SJSA1 (cell line): ENCODE measurements around the gene TBC1D24. TPM values are rescaled to one million over a fixed set of nuclear protein-coding genes. Genes with fewer than 3 reads are reported as not detected.
"Not testable (repeated sequence)": the region's sequence is repeated elsewhere in the genome, so short reads cannot be mapped to it uniquely, and the experiment has no call there.

Source experiments
- DNase-seq, 2 experiments: peaks; one replicate each; pipeline ENCODE4 v3.0.0-alpha.2; 2015 to 2020; ENCODE audit warnings: low spot score in 2 of 2, low read depth in 1 of 2
- H3K27ac ChIP-seq: fragments of 250-450 bp; sonication (Bioruptor Pico); 2 replicates; pipeline ENCODE4 v1.5.1; 2020; ENCODE audit warnings: mild to moderate bottlenecking, moderate library complexity
- H3K27me3 ChIP-seq: fragments of 250-450 bp; sonication (Bioruptor Pico); replicated peaks from 2 replicates; pipeline ENCODE4 v1.5.1; 2020; ENCODE audit warnings: mild to moderate bottlenecking, moderate library complexity
- H3K36me3 ChIP-seq: fragments of 250-450 bp; sonication (Bioruptor Pico); 2 replicates; pipeline ENCODE4 v1.5.1; 2020; ENCODE audit warnings: mild to moderate bottlenecking
- H3K4me1 ChIP-seq: fragments of 250-450 bp; sonication (Bioruptor Pico); replicated peaks from 2 replicates; pipeline ENCODE4 v1.6.1; 2021; ENCODE audit warnings: mild to moderate bottlenecking
- H3K4me3 ChIP-seq: fragments of 250-450 bp; sonication (Bioruptor Pico); 2 replicates; pipeline ENCODE4 v1.5.1; 2020; ENCODE audit warnings: mild to moderate bottlenecking
- H3K9me3 ChIP-seq: fragments of 250-450 bp; sonication (Bioruptor Pico); replicated peaks from 2 replicates; pipeline ENCODE4 v1.5.1; 2020; ENCODE audit warnings: mild to moderate bottlenecking
- total RNA-seq: library from RNA; depleted of rRNA; stranded (reverse); fragments of >200 nt; shearing (Covaris generic); gene quantifications from 2 replicates; pipeline ENCODE4 v1.2.3, GENCODE V29; 2014

The TBC1D24 gene
- total RNA-seq, 1 experiment from 2014 or later: 9.3 TPM

GRCh38 chr16:2437032-2437790, 37.7 kb upstream of the TBC1D24 start:
- H3K4me3 ChIP-seq: no peak overlapping the region
- H3K27me3 ChIP-seq: no peaks in the 10 kb centered on the region
- no peak for DNase-seq
- no peaks in the 10 kb centered on the region for H3K9me3 ChIP-seq
- H3K36me3 ChIP-seq: peaks cover 90% of the 10 kb centered on the region
- no peak overlapping the region for H3K27ac ChIP-seq
- no peaks in the 10 kb centered on the region for H3K4me1 ChIP-seq

DNA sequence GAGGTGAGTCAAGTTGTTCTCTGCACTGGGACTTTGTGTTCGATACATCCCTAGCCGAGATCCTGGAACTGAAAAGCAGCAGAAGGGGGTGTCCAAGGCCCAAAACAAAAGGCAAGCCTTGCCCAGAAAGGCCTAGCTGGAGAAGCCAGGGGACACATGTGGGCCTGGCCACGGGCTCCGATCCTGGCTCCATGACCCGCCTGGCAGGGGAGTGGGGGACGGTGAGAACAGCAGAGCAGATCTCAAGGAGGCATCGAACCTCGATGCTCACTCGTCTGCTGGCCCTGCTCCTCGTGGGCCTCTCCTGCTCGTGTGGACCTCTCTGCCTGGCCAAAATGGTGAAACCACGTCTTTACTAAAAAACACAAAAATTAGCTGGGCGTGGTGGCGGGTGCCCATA, 36.8 kb upstream of the TBC1D24 start:
- no peak overlapping the region for H3K4me3 ChIP-seq
- DNase-seq: no peak
- H3K9me3 ChIP-seq: no peaks in the 10 kb centered on the region
- H3K4me1 ChIP-seq: no peaks in the 10 kb centered on the region
- no peak overlapping the region for H3K27ac ChIP-seq
- H3K27me3 ChIP-seq: no peaks in the 10 kb centered on the region
- H3K36me3 ChIP-seq: peaks cover 82% of the 10 kb centered on the region

GRCh38 chr16:2439598-2439997, 35.3 kb upstream of the TBC1D24 start:
- no peak for DNase-seq
- no peaks in the 10 kb centered on the region for H3K27me3 ChIP-seq
- peaks cover 81% of the 10 kb centered on the region for H3K36me3 ChIP-seq
- H3K27ac ChIP-seq: no peak overlapping the region
- no peaks in the 10 kb centered on the region for H3K4me1 ChIP-seq
- H3K9me3 ChIP-seq: no peaks in the 10 kb centered on the region
- H3K4me3 ChIP-seq: no peak overlapping the region

DNA sequence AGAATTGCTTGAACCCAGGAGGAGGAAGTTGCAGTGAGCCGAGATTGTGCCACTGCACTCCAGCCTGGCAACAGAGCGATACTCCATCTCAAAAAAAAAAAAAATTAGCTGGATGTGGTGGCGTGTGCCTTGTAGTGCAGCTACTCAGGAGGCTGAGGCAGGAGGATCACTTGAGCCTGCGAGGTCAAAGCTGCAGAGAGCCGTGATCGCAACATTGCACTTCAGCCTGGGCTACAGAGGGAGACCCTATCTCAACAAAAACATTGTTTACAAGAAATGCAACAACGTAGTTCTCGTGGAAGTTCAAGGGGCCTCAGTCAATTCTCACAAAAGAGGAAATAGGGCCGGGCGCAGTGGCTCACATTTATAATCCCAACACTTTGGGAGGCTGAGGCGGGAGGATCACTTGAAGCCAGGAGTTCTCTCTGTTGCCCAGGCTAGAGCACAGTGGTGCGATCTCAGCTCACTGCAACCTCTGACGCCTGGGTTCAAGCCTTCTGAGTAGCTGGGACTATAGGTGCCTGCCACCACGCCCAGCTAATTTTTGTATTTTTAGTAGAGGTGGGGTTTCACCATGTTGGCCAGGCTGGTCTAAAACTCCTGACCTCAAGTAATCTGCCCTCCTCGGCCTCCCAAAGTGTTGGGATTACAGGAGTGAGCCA, 33.7 kb upstream of the TBC1D24 start:
- not testable (repeated sequence) for DNase-seq, H3K4me3 ChIP-seq, H3K27me3 ChIP-seq, H3K4me1 ChIP-seq, H3K27ac ChIP-seq, H3K9me3 ChIP-seq
- peaks cover 84% of the 10 kb centered on the region for H3K36me3 ChIP-seq

DNA sequence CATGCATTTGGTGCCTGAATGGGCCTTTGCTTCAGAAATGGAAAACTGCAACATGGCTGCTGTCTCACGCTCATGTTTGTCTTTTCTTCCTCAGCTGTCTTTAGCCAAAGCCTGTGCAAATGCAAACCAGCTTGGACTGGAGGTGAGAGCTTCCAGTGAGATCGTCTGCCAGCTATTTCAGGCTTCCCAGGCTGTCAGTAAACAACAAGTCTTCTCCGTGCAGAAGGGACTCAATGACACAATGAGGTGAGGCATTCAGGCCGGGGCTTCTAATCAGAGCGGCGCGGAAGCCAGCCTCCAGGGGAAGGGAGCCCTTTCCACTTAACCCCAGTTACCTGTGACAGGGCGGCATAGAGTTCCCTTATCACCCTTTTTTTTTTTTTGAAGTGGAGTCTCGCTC, 31.4 kb upstream of the TBC1D24 start:
- no peak overlapping the region for H3K4me3 ChIP-seq
- H3K27ac ChIP-seq: no peak overlapping the region
- 0 out of 2 replicates have a peak, but pooled peaks cover 5% of the 10 kb centered on the region for H3K4me1 ChIP-seq
- no peaks in the 10 kb centered on the region for H3K9me3 ChIP-seq
- no peak for DNase-seq
- H3K27me3 ChIP-seq: no peaks in the 10 kb centered on the region
- H3K36me3 ChIP-seq: peaks cover 84% of the 10 kb centered on the region

DNA sequence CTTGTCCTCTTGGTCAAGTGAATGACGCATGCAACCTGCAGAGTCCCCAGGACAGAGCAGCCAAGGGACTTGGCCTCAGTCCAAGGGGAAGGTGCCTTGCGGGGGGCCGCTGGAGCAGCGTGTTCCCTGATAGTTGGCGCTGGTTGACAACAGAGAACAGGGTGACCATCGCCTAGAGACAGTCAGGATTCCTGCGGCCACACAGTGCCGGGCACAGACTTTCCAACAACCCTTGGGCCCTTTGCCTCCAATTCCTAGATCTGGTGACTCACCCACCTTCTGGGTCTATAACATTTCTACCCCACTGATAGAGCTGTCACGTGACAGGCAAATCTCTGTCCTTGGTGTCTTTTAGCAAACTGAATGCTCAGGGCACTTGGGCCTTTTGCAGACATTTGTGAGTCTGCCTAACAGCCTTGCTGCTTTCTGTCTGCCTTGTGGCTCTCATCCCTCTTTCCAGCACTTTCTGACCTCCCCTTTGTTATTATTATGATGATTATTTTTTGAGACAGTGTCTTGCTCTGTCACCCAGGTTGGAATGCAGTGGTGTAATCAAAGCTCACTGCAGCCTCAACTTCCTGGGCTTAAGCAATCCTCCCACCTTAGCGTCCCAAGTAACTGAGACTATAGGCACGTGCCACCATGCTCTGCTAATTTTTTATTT, 26.9 kb upstream of the TBC1D24 start:
- H3K27ac ChIP-seq: no peak overlapping the region
- H3K27me3 ChIP-seq: no peaks in the 10 kb centered on the region
- 0 out of 2 replicates have a peak, but pooled peaks cover 5% of the 10 kb centered on the region for H3K4me1 ChIP-seq
- no peaks in the 10 kb centered on the region for H3K9me3 ChIP-seq
- H3K36me3 ChIP-seq: peaks cover 96% of the 10 kb centered on the region
- no peak overlapping the region for H3K4me3 ChIP-seq
- DNase-seq: no peak

GRCh38 chr16:2449118-2449517, 25.8 kb upstream of the TBC1D24 start:
- Histone ChIP-seq H3K27ac (no peak overlapping the region), H3K4me1 (0 out of 2 replicates have a peak, but pooled peaks cover 5% of the 10 kb centered on the region), H3K9me3 (no peaks in the 10 kb centered on the region), H3K27me3 (no peaks in the 10 kb centered on the region), H3K36me3 (peaks cover 97% of the 10 kb centered on the region), H3K4me3 (no peak overlapping the region)
- DNase-seq: no peak

GRCh38 chr16:2450535-2450934, 24.4 kb upstream of the TBC1D24 start:
- Histone ChIP-seq H3K27ac (no peak overlapping the region), H3K36me3 (peaks cover 97% of the 10 kb centered on the region), H3K4me3 (no peak overlapping the region), H3K4me1 (0 out of 2 replicates have a peak, but pooled peaks cover 5% of the 10 kb centered on the region), H3K27me3 (no peaks in the 10 kb centered on the region), H3K9me3 (no peaks in the 10 kb centered on the region)
- DNase-seq: no peak

DNA sequence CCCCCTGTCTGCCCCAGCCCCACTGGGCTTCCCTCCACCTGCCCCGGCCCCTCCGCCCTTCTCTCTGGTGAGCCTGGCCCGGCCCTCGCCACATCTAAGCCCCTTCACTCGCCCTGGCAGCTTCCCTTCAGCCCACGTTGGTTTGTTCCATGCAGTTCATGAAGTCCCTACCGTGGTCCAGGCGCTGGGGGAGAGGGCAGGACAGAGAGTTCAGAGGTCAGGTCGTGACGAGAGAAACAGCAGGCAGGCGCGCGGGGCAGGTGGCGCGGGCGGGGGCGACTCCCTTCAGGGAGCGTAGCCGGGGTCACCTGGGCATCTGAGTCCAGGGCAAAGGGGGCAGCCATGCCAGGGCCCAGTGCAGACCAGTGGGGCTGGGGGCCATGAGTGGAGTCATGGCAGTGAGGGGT, 23.9 kb upstream of the TBC1D24 start:
- Histone ChIP-seq H3K27ac (no peak overlapping the region), H3K4me1 (0 out of 2 replicates have a peak, but pooled peaks cover 5% of the 10 kb centered on the region), H3K9me3 (no peaks in the 10 kb centered on the region), H3K4me3 (no peak overlapping the region), H3K27me3 (no peaks in the 10 kb centered on the region), H3K36me3 (peaks cover 97% of the 10 kb centered on the region)
- no peak for DNase-seq

DNA sequence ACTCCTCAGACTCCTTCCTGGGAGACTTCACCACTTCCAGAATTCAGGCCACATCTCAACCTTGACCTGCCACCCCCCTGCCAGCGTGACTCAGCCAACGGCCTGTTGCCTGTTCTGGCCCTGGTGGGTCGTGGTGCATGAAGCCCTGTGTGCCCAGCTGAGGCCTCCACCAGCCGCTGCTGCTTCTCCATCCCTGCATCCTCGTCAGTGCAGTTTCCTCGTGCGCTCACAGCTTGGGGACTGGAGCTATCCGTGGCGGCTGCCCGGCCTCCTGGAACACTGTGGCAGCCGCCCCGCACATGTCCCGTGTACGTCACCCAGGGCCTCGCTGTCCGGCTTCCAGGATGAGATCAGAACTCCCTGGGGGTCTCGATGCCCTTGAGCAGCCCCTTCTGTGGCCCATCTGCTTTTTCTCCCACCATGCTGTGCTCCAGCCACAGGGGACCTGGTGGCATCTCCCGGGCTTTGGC, 23.0 kb upstream of the TBC1D24 start:
- Histone ChIP-seq H3K27me3 (no peaks in the 10 kb centered on the region), H3K4me3 (no peak overlapping the region), H3K27ac (no peak overlapping the region), H3K9me3 (no peaks in the 10 kb centered on the region), H3K4me1 (0 out of 2 replicates have a peak, but pooled peaks cover 5% of the 10 kb centered on the region), H3K36me3 (peaks cover 97% of the 10 kb centered on the region)
- no peak for DNase-seq

GRCh38 chr16:2452650-2453049, 22.3 kb upstream of the TBC1D24 start:
- Histone ChIP-seq H3K9me3 (no peaks in the 10 kb centered on the region), H3K36me3 (peaks cover 97% of the 10 kb centered on the region), H3K4me1 (0 out of 2 replicates have a peak, but pooled peaks cover 5% of the 10 kb centered on the region), H3K4me3 (no peak overlapping the region), H3K27ac (no peak overlapping the region), H3K27me3 (no peaks in the 10 kb centered on the region)
- DNase-seq: no peak

DNA sequence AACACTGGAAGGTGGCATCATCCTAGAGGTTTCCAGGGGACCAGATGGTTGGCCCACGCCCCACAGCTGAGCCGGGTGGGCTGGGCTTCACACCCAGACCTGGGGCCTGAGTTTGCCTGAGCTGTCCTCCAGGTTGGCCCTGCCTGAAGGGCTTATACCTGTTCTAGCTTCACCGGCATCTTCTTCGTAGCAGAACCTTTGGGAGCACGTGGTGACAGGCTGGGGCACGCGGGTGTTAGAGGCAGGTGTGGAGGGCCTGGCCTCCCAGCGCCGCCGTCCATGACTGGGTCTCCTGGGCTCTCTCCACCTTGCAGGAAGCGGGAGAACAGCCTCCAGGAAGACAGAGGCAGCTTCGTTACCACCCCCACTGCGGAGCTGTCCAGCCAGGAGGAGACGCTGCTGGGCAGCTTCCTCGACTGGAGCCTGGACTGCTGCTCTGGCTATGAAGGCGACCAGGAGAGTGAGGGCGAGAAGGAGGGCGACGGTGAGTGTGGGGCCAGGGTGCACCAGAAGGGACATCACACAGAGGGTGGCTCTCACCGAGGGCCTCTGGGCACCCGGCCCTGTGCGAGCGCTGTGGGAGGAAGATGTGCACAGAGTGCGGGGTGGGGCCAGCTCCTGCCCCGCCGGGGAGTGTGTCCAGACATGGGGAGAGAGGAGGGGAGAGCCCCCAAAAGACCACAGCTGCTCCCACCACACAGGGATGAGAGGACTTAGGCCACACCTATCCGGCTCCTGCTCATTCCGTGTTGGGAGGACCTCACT, 19.7 kb upstream of the TBC1D24 start:
- Histone ChIP-seq H3K4me1 (peaks cover 12% of the 10 kb centered on the region), H3K27ac (no peak overlapping the region), H3K27me3 (no peaks in the 10 kb centered on the region), H3K4me3 (no peak overlapping the region), H3K9me3 (no peaks in the 10 kb centered on the region), H3K36me3 (peaks cover 92% of the 10 kb centered on the region)
- DNase-seq: no peak

- no peak for DNase-seq
- Histone ChIP-seq H3K36me3 (peaks cover 92% of the 10 kb centered on the region), H3K9me3 (no peaks in the 10 kb centered on the region), H3K27ac (no peak overlapping the region), H3K27me3 (no peaks in the 10 kb centered on the region), H3K4me3 (no peak overlapping the region), H3K4me1 (peaks cover 23% of the 10 kb centered on the region)
Observed at GRCh38 chr16:2456551-2457153, 18.3 kb upstream of the TBC1D24 start.
